Measurements from ENCODE around the gene ACBD4.

GRCh38 chr17:45101883-45102811 lies 33.3 kb upstream of the ACBD4 start:
- TF ChIP-seq POLR2A (IDR thresholded peaks at IDR 0.05), result no peak
- no peak for TF ChIP-seq CTCF (IDR thresholded peaks at IDR 0.05)
- TF ChIP-seq POLR2AphosphoS5 (IDR thresholded peaks at IDR 0.05), result no peak
- TF ChIP-seq EP300 (IDR thresholded peaks at IDR 0.05), result no peak
